ENCODE data around the gene TNP1.

TNP1 gene

DNA sequence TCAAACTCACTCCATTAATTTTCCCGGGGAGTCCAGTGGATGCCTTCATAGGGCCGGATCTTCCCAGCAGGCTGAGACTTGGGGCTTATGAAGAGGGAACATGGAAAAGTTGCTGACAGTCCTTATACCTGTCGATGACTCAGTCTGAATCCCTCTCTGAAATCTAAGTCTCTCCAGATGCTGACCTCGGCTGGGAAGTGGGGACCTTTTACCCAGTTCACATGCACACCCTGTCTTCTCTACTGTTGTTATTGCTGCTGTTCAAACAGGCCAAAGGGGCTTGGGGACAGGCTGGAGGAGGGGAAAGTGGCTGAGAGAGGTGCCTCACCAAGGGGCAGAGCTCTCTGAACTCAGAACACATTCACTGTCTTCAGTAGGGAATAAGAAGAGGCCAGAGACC is 4.1 kb upstream of the TNP1 start:
- Histone ChIP-seq H3K27me3 (ENCODE audit: control insufficient read depth in 5 of 5, insufficient read depth in 4 of 5, low read length in 5 of 5) (no peaks in the 10 kb centered on the region), H3K36me3 (ENCODE audit: control insufficient read depth in 5 of 5, insufficient read depth in 5 of 5, low read length in 5 of 5) (no peaks in the 10 kb centered on the region), H3K4me3 (ENCODE audit: low read depth in 1 of 5, low read length in 5 of 5) (no peak overlapping the region), H3K9me3 (ENCODE audit: control insufficient read depth in 5 of 5, low read length in 5 of 5) (no peaks in the 10 kb centered on the region), H3K27ac (ENCODE audit: low read depth, low read length) (no peak overlapping the region), H3K4me1 (ENCODE audit: control insufficient read depth in 5 of 5, insufficient read depth in 5 of 5, low read length in 5 of 5) (peaks cover 5 to 17% (median 8%) of the 10 kb centered on the region in 5 donors), H3K9ac (ENCODE audit: low read length in 5 of 5) (no peak overlapping the region)

GRCh38 chr2:216862628-216863398 is 2.9 kb upstream of the TNP1 start:
- Histone ChIP-seq H3K4me3 (ENCODE audit: low read depth in 1 of 5, low read length in 5 of 5) (no peak overlapping the region), H3K27me3 (ENCODE audit: control insufficient read depth in 5 of 5, insufficient read depth in 4 of 5, low read length in 5 of 5) (no peaks in the 10 kb centered on the region), H3K36me3 (ENCODE audit: control insufficient read depth in 5 of 5, insufficient read depth in 5 of 5, low read length in 5 of 5) (no peaks in the 10 kb centered on the region), H3K27ac (ENCODE audit: low read depth, low read length) (no peak overlapping the region), H3K9ac (ENCODE audit: low read length in 5 of 5) (no peak overlapping the region), H3K9me3 (ENCODE audit: control insufficient read depth in 5 of 5, low read length in 5 of 5) (no peaks in the 10 kb centered on the region), H3K4me1 (ENCODE audit: control insufficient read depth in 5 of 5, insufficient read depth in 5 of 5, low read length in 5 of 5) (peaks cover 5 to 17% (median 8%) of the 10 kb centered on the region in 5 donors)

DNA sequence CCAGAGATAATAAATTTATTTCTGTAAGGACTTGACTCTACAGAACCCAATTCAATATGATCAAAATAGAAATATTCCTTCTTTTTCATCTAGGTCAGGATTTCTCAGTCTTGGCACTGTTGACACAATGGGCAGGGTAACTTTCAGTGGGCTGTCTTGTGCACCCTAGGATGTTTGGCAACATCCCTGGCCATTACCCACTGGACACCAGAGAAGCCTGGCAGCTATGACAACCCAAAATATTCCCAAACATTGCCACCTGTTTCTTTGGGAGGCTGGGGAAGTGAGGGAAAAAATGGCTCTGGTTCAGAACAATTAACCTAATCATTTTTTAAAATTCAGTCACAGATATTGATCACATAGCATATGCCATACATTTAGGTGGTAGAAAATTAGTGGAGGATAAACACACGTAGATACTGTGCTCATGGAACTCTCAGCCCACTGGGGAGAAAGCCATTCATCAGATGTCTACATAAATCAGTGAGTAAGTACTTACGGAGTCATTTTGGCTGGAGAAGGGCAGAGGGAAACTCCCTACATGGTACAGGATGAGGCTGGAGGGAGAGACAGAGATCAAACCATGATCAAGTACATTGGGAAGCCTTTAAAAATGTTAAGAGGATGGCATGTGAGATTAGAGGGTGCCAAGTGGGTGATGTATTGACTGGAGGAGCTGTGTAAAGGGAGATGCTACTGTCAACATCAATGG is 718 bp upstream of the TNP1 start:
- Histone ChIP-seq H3K27ac (ENCODE audit: low read depth, low read length) (no peak overlapping the region), H3K9ac (ENCODE audit: low read length in 5 of 5) (no peak overlapping the region), H3K4me1 (ENCODE audit: control insufficient read depth in 5 of 5, insufficient read depth in 5 of 5, low read length in 5 of 5) (peaks cover 8 to 22% (median 17%) of the 10 kb centered on the region in 5 donors), H3K4me3 (ENCODE audit: low read depth in 1 of 5, low read length in 5 of 5) (no peak overlapping the region), H3K9me3 (ENCODE audit: control insufficient read depth in 5 of 5, low read length in 5 of 5) (no peaks in the 10 kb centered on the region), H3K36me3 (ENCODE audit: control insufficient read depth in 5 of 5, insufficient read depth in 5 of 5, low read length in 5 of 5) (no peaks in the 10 kb centered on the region), H3K27me3 (ENCODE audit: control insufficient read depth in 5 of 5, insufficient read depth in 4 of 5, low read length in 5 of 5) (no peaks in the 10 kb centered on the region)

DNA sequence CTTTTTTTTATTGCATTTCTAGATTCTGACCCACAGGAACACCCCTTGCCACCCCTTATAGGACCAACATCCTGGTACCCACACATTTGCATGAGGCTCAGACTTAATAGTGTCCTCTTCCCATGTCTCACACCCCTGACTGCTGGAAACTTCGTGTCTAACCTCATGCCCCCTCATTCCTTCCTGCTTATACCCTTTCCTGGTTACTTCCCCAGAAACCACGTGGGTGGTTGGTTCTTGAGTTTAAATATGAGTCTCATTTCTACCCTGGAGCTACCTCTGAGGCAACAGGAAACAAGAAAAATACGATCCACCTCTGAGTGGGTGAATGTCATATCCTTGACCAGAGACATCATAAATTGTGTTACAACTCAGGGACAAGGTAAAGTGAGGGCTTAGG is 1.6 kb downstream of the TNP1 start:
- H3K27ac ChIP-seq (ENCODE audit: low read depth, low read length), result no peak overlapping the region
- no peak overlapping the region for H3K4me3 ChIP-seq (ENCODE audit: low read depth in 1 of 5, low read length in 5 of 5)
- no peak overlapping the region for H3K9ac ChIP-seq (ENCODE audit: low read length in 5 of 5)
- no peaks in the 10 kb centered on the region for H3K36me3 ChIP-seq (ENCODE audit: control insufficient read depth in 5 of 5, insufficient read depth in 5 of 5, low read length in 5 of 5)
- peaks cover 3 to 21% (median 18%) of the 10 kb centered on the region in 5 donors for H3K4me1 ChIP-seq (ENCODE audit: control insufficient read depth in 5 of 5, insufficient read depth in 5 of 5, low read length in 5 of 5)
- no peaks in the 10 kb centered on the region for H3K27me3 ChIP-seq (ENCODE audit: control insufficient read depth in 5 of 5, insufficient read depth in 4 of 5, low read length in 5 of 5)
- H3K9me3 ChIP-seq (ENCODE audit: control insufficient read depth in 5 of 5, low read length in 5 of 5), result no peaks in the 10 kb centered on the region

- no peak overlapping the region for H3K9ac ChIP-seq (ENCODE audit: low read length in 5 of 5)
- no peak overlapping the region for H3K27ac ChIP-seq (ENCODE audit: low read depth, low read length)
- H3K9me3 ChIP-seq (ENCODE audit: control insufficient read depth in 5 of 5, low read length in 5 of 5), result no peaks in the 10 kb centered on the region
- no peaks in the 10 kb centered on the region for H3K36me3 ChIP-seq (ENCODE audit: control insufficient read depth in 5 of 5, insufficient read depth in 5 of 5, low read length in 5 of 5)
- no peak overlapping the region for H3K4me3 ChIP-seq (ENCODE audit: low read depth in 1 of 5, low read length in 5 of 5)
- H3K27me3 ChIP-seq (ENCODE audit: control insufficient read depth in 5 of 5, insufficient read depth in 4 of 5, low read length in 5 of 5), result no peaks in the 10 kb centered on the region
- H3K4me1 ChIP-seq (ENCODE audit: control insufficient read depth in 5 of 5, insufficient read depth in 5 of 5, low read length in 5 of 5), result peaks cover 0 to 19% (median 13%) of the 10 kb centered on the region in 5 donors
Observed at GRCh38 chr2:216857131-216857550, 2.7 kb downstream of the TNP1 start.

DNA sequence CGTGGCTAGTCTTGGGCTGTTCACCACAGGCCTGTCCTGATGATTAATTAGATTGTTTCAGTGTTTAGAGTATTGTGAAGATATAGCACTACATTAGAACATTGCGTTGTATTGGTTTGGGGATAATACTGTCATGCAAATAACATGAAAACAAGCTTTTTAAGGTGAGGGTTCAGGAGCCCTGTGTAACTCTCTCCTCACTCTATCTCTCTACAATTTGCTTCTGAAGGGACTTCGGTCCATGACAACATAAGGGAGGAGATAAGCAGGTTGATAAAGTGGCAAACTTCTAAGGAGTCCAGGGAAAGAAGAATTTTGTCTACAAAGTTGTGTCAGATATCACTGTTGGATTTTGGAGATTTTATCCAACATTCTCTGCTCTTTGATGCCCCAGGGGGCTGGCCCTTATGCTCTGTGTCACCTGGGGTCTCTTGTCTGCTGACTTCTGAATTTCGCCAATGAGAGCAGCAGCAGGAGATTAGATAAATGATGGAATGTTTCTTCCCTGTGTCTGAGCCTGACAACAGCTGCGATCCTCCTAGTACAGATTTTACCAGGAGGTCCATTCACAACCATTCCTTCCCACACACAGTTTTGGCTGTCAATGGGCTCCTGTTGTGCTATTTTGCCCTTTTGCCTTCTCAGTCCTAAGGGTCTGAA is 3.3 kb downstream of the TNP1 start:
- H3K4me1 ChIP-seq (ENCODE audit: control insufficient read depth in 5 of 5, insufficient read depth in 5 of 5, low read length in 5 of 5), result peaks cover 0 to 19% (median 13%) of the 10 kb centered on the region in 5 donors
- no peaks in the 10 kb centered on the region for H3K27me3 ChIP-seq (ENCODE audit: control insufficient read depth in 5 of 5, insufficient read depth in 4 of 5, low read length in 5 of 5)
- H3K9me3 ChIP-seq (ENCODE audit: control insufficient read depth in 5 of 5, low read length in 5 of 5), result no peaks in the 10 kb centered on the region
- H3K9ac ChIP-seq (ENCODE audit: low read length in 5 of 5), result no peak overlapping the region
- no peaks in the 10 kb centered on the region for H3K36me3 ChIP-seq (ENCODE audit: control insufficient read depth in 5 of 5, insufficient read depth in 5 of 5, low read length in 5 of 5)
- no peak overlapping the region for H3K27ac ChIP-seq (ENCODE audit: low read depth, low read length)
- no peak overlapping the region for H3K4me3 ChIP-seq (ENCODE audit: low read depth in 1 of 5, low read length in 5 of 5)

DNA sequence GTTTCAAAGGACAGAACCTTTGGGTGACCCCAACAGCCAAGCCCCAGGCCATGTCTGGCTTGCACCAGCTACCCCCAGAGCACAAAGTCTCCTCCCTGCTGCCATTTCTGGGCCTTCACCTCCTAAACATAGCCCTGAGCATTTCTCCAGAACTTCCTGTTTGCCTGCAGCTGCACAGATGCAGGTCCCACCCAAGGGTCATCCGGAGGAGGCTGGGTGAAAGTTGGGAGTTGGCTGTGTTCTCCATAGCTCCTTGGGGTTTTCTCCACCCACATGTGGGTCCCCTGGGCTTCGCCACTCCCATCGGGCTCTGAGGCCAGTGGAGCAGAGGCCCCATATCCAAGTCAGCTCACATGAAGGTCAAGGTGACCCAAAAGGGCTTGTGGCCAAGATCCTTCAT is 4.3 kb downstream of the TNP1 start:
- Histone ChIP-seq H3K4me1 (ENCODE audit: control insufficient read depth in 5 of 5, insufficient read depth in 5 of 5, low read length in 5 of 5) (peaks cover 0 to 19% (median 13%) of the 10 kb centered on the region in 5 donors), H3K4me3 (ENCODE audit: low read depth in 1 of 5, low read length in 5 of 5) (no peak overlapping the region), H3K9ac (ENCODE audit: low read length in 5 of 5) (no peak overlapping the region), H3K27me3 (ENCODE audit: control insufficient read depth in 5 of 5, insufficient read depth in 4 of 5, low read length in 5 of 5) (no peaks in the 10 kb centered on the region), H3K9me3 (ENCODE audit: control insufficient read depth in 5 of 5, low read length in 5 of 5) (no peaks in the 10 kb centered on the region), H3K36me3 (ENCODE audit: control insufficient read depth in 5 of 5, insufficient read depth in 5 of 5, low read length in 5 of 5) (no peaks in the 10 kb centered on the region), H3K27ac (ENCODE audit: low read depth, low read length) (no peak overlapping the region)

- Histone ChIP-seq H3K9ac (ENCODE audit: low read length in 5 of 5) (no peak overlapping the region), H3K4me1 (ENCODE audit: control insufficient read depth in 5 of 5, insufficient read depth in 5 of 5, low read length in 5 of 5) (peaks cover 4 to 23% (median 17%) of the 10 kb centered on the region in 5 donors), H3K9me3 (ENCODE audit: control insufficient read depth in 5 of 5, low read length in 5 of 5) (no peaks in the 10 kb centered on the region), H3K4me3 (ENCODE audit: low read depth in 1 of 5, low read length in 5 of 5) (no peak overlapping the region), H3K27me3 (ENCODE audit: control insufficient read depth in 5 of 5, insufficient read depth in 4 of 5, low read length in 5 of 5) (no peaks in the 10 kb centered on the region), H3K36me3 (ENCODE audit: control insufficient read depth in 5 of 5, insufficient read depth in 5 of 5, low read length in 5 of 5) (no peaks in the 10 kb centered on the region), H3K27ac (ENCODE audit: low read depth, low read length) (no peak overlapping the region)
Observed at GRCh38 chr2:216855079-216855478, 4.8 kb downstream of the TNP1 start.

DNA sequence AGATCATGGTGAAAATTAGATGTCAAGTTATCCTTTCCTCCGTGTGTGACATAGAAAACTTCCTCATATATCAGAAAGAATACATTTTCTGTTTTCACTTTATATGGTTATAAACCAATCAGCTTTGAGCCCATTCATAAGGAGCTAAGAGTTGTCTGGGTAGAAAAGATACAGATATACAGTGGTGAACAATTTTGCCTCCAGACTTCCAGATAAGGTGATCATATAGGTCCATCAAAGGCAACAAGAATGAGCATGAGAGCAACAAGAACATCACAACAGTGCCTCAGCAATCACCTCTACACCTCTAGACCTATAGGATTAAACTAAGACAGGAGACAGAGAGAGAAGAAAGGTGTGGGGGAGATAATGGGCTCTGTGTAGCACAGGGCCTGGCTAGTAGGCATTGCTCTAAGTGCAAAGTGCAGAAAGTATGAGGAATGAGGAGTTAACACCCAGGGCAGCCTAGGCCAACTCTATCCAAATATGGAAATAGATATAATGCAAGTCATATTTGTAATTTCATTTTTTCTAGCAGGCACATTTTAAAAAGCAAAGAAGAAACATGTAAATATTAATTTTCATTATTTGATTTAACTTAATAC is 8.3 kb downstream of the TNP1 start:
- Histone ChIP-seq H3K27ac (ENCODE audit: low read depth, low read length) (no peak overlapping the region), H3K9me3 (ENCODE audit: control insufficient read depth in 5 of 5, low read length in 5 of 5) (no peaks in the 10 kb centered on the region), H3K4me1 (ENCODE audit: control insufficient read depth in 5 of 5, insufficient read depth in 5 of 5, low read length in 5 of 5) (peaks cover 4 to 22% (median 20%) of the 10 kb centered on the region in 5 donors), H3K9ac (ENCODE audit: low read length in 5 of 5) (no peak overlapping the region), H3K4me3 (ENCODE audit: low read depth in 1 of 5, low read length in 5 of 5) (no peak overlapping the region), H3K27me3 (ENCODE audit: control insufficient read depth in 5 of 5, insufficient read depth in 4 of 5, low read length in 5 of 5) (no peaks in the 10 kb centered on the region), H3K36me3 (ENCODE audit: control insufficient read depth in 5 of 5, insufficient read depth in 5 of 5, low read length in 5 of 5) (no peaks in the 10 kb centered on the region)

All from subcutaneous abdominal adipose tissue (tissue), 5 donors.